Measurements from ENCODE around the gene DNAAF9. TPM values are rescaled to one million over a fixed set of nuclear protein-coding genes. Genes with fewer than 3 reads are reported as not detected.
A peak's percentile ranks its signal among the peaks of the same experiment; 100 is the strongest.
"Not testable (repeated sequence)": the region's sequence is repeated elsewhere in the genome, so short reads cannot be mapped to it uniquely, and the experiment has no call there.

Gene DNAAF9
- total and polyA plus RNA-seq, 2 donors (not counting 1 experiment from before 2014, with no cell fraction given), result 11.7 to 19.2 TPM

GRCh38 chr20:3431109-3431508 lies 23.6 kb upstream of the DNAAF9 start:
- no peaks in the 10 kb centered on the region for H4K20me1 ChIP-seq (ENCODE audit: control insufficient read depth, extremely low read depth, insufficient read depth, low read length)
- no peak overlapping the region for H3K27ac ChIP-seq (ENCODE audit: insufficient read depth, low read length)
- no peak overlapping the region for H2AFZ ChIP-seq (ENCODE audit: low read length)
- no peaks in the 10 kb centered on the region for H3K79me2 ChIP-seq (ENCODE audit: control insufficient read depth, insufficient read depth, low read length)
- H3K9ac ChIP-seq (ENCODE audit: insufficient read depth, low read length), result no peak overlapping the region
- H3K4me2 ChIP-seq (ENCODE audit: extremely low read depth, insufficient read depth, low read length), result no peak overlapping the region
- no peaks in the 10 kb centered on the region for H3K4me1 ChIP-seq (ENCODE audit: control insufficient read depth, extremely low read depth, insufficient read depth, low read length)
- H3K27me3 ChIP-seq (ENCODE audit: control insufficient read depth, insufficient read depth, low read length), result no peaks in the 10 kb centered on the region
- DNase-seq (ENCODE audit: low read depth in 2 of 2), result peak in 1 of 2 donors; percentile 90
- TF ChIP-seq, protein P1, sequence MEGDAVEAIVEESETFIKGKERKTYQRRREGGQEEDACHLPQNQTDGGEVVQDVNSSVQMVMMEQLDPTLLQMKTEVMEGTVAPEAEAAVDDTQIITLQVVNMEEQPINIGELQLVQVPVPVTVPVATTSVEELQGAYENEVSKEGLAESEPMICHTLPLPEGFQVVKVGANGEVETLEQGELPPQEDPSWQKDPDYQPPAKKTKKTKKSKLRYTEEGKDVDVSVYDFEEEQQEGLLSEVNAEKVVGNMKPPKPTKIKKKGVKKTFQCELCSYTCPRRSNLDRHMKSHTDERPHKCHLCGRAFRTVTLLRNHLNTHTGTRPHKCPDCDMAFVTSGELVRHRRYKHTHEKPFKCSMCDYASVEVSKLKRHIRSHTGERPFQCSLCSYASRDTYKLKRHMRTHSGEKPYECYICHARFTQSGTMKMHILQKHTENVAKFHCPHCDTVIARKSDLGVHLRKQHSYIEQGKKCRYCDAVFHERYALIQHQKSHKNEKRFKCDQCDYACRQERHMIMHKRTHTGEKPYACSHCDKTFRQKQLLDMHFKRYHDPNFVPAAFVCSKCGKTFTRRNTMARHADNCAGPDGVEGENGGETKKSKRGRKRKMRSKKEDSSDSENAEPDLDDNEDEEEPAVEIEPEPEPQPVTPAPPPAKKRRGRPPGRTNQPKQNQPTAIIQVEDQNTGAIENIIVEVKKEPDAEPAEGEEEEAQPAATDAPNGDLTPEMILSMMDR (conservative IDR thresholded peaks at IDR 0.05 in 1 of 2, IDR thresholded peaks at IDR 0.05 in 1 of 2; ENCODE audit: low read depth in 1 of 2, low read length in 2 of 2), result no peak
- TF ChIP-seq EZH2 (IDR thresholded peaks at IDR 0.05; ENCODE audit: low read length, missing control alignments), result no peak
- no peaks in the 10 kb centered on the region for H3K36me3 ChIP-seq (ENCODE audit: control insufficient read depth, insufficient read depth, low read length)
- H3K4me3 ChIP-seq (replicated peaks in 1 of 4; ENCODE audit: control extremely low read depth in 1 of 4, insufficient read depth in 1 of 4, low read depth in 3 of 4, low read length in 4 of 4), result no peak overlapping the region
- no peaks in the 10 kb centered on the region for H3K9me3 ChIP-seq (ENCODE audit: control insufficient read depth, insufficient read depth, low read depth, low read length)

GRCh38 chr20:3430376-3431069 lies 23.1 kb upstream of the DNAAF9 start:
- H3K4me2 ChIP-seq (ENCODE audit: extremely low read depth, insufficient read depth, low read length), result no peak overlapping the region
- no peaks in the 10 kb centered on the region for H3K27me3 ChIP-seq (ENCODE audit: control insufficient read depth, insufficient read depth, low read length)
- TF ChIP-seq EZH2 (IDR thresholded peaks at IDR 0.05; ENCODE audit: low read length, missing control alignments), result no peak
- TF ChIP-seq, protein P1 (conservative IDR thresholded peaks at IDR 0.05 in 1 of 2, IDR thresholded peaks at IDR 0.05 in 1 of 2; ENCODE audit: low read depth in 1 of 2, low read length in 2 of 2), result no peak
- no peaks in the 10 kb centered on the region for H3K4me1 ChIP-seq (ENCODE audit: control insufficient read depth, extremely low read depth, insufficient read depth, low read length)
- H3K36me3 ChIP-seq (ENCODE audit: control insufficient read depth, insufficient read depth, low read length), result no peaks in the 10 kb centered on the region
- H3K9me3 ChIP-seq (ENCODE audit: control insufficient read depth, insufficient read depth, low read depth, low read length), result no peaks in the 10 kb centered on the region
- no peak overlapping the region for H3K27ac ChIP-seq (ENCODE audit: insufficient read depth, low read length)
- no peaks in the 10 kb centered on the region for H3K79me2 ChIP-seq (ENCODE audit: control insufficient read depth, insufficient read depth, low read length)
- no peaks in the 10 kb centered on the region for H4K20me1 ChIP-seq (ENCODE audit: control insufficient read depth, extremely low read depth, insufficient read depth, low read length)
- no peak overlapping the region for H2AFZ ChIP-seq (ENCODE audit: low read length)
- H3K9ac ChIP-seq (ENCODE audit: insufficient read depth, low read length), result no peak overlapping the region
- peak in 1 of 2 donors; percentile 62 for DNase-seq (ENCODE audit: low read depth in 2 of 2)
- H3K4me3 ChIP-seq (replicated peaks in 1 of 4; ENCODE audit: control extremely low read depth in 1 of 4, insufficient read depth in 1 of 4, low read depth in 3 of 4, low read length in 4 of 4), result no peak overlapping the region

- H3K27ac ChIP-seq (ENCODE audit: insufficient read depth, low read length); H4K20me1 ChIP-seq (ENCODE audit: control insufficient read depth, extremely low read depth, insufficient read depth, low read length); H3K9ac ChIP-seq (ENCODE audit: insufficient read depth, low read length); H3K36me3 ChIP-seq (ENCODE audit: control insufficient read depth, insufficient read depth, low read length); H3K4me1 ChIP-seq (ENCODE audit: control insufficient read depth, extremely low read depth, insufficient read depth, low read length); H3K4me2 ChIP-seq (ENCODE audit: extremely low read depth, insufficient read depth, low read length); H3K4me3 ChIP-seq (replicated peaks in 1 of 4; ENCODE audit: control extremely low read depth in 1 of 4, insufficient read depth in 1 of 4, low read depth in 3 of 4, low read length in 4 of 4); H2AFZ ChIP-seq (ENCODE audit: low read length); H3K9me3 ChIP-seq (ENCODE audit: control insufficient read depth, insufficient read depth, low read depth, low read length); DNase-seq (ENCODE audit: low read depth in 2 of 2); H3K27me3 ChIP-seq (ENCODE audit: control insufficient read depth, insufficient read depth, low read length); H3K79me2 ChIP-seq (ENCODE audit: control insufficient read depth, insufficient read depth, low read length): not testable (repeated sequence)
Measured at GRCh38 chr20:3426766-3427165, 19.3 kb upstream of the DNAAF9 start.
